Suprapubic skin (tissue), 4 donors: ENCODE results near the gene SLC17A5. TPM values are rescaled to one million over a fixed set of nuclear protein-coding genes. Genes with fewer than 3 reads are reported as not detected.

Experiments
- DNase-seq, 2 donors: peaks; one replicate each; pipeline ENCODE4 v3.0.0-alpha.2; 2019; ENCODE audit warnings: low spot score in 2 of 2
- H3K27ac ChIP-seq: fragments of 200-600 bp; sonication (generic); one replicate; pipeline ENCODE4 v1.5.1; 2019
- H3K27me3 ChIP-seq: fragments of 200-600 bp; sonication (generic); one replicate; pipeline ENCODE4 v1.5.1; 2019
- H3K36me3 ChIP-seq: fragments of 200-600 bp; sonication (generic); one replicate; pipeline ENCODE4 v1.5.1; 2019
- H3K4me1 ChIP-seq: fragments of 200-600 bp; sonication (generic); one replicate; pipeline ENCODE4 v1.5.1; 2019
- H3K4me3 ChIP-seq: fragments of 200-600 bp; sonication (generic); one replicate; pipeline ENCODE4 v1.5.1; 2019; ENCODE audit warnings: mild to moderate bottlenecking
- H3K9me3 ChIP-seq: fragments of 200-600 bp; sonication (generic); one replicate; pipeline ENCODE4 v1.5.1; 2019
- CTCF ChIP-seq, 2 donors: fragments of 200-600 bp in 1 of 2; fragments of 450-650 bp in 1 of 2; sonication (generic) in 1 of 2; IDR thresholded peaks; one replicate each; pipeline ENCODE4 v1.5.1; 2016 to 2019; ENCODE audit warnings: antibody characterized with exemption in 2 of 2, mild to moderate bottlenecking in 1 of 2, moderate library complexity in 1 of 2
- EP300 ChIP-seq: sonication (generic); formaldehyde crosslinking; IDR thresholded peaks from one replicate; pipeline ENCODE4 v1.6.1; 2017; ENCODE audit warnings: antibody characterized with exemption
- POLR2A ChIP-seq, 2 donors: fragments of 450-650 bp; IDR thresholded peaks; one replicate each; pipeline ENCODE4 v1.6.1; 2017; ENCODE audit warnings: antibody characterized with exemption in 2 of 2, mild to moderate bottlenecking in 2 of 2, moderate library complexity in 2 of 2
- POLR2AphosphoS5 ChIP-seq, 3 donors: sonication (generic); formaldehyde crosslinking; IDR thresholded peaks; one replicate each; pipeline ENCODE4 v1.6.1; 2017; ENCODE audit warnings: antibody characterized with exemption in 3 of 3
- WGBS: methylation state at CpG from one replicate; pipeline ENCODE4 v1.1.5; 2018; 5-methylcytosine and 5-hydroxymethylcytosine counted together
- total RNA-seq, 4 donors: library from RNA; depleted of rRNA; stranded (reverse); fragments of >200 nt; gene quantifications; one replicate each; pipeline ENCODE4 v1.1.0, GENCODE V29; 2016

Gene SLC17A5
- total RNA-seq, 4 donors from 2014 or later: 8.0 to 14.0 (median 11.2) TPM

GRCh38 chr6:73652637-73653570 is 888 bp downstream of the SLC17A5 start:
- TF ChIP-seq EP300 (no peak), CTCF (IDR thresholded peaks at IDR 0.05) (peak; percentile 13 to 34)
- H3K27ac ChIP-seq: peak overlapping the region; percentile 91
- H3K4me1 ChIP-seq: peaks cover 19% of the 10 kb centered on the region
- no peaks in the 10 kb centered on the region for H3K27me3 ChIP-seq
- 2% methylated on average over 22 of the region's 32 CpGs for WGBS
- no peaks in the 10 kb centered on the region for H3K9me3 ChIP-seq
- peak overlapping the region; percentile 83 for H3K4me3 ChIP-seq
- DNase-seq: peak in 1 of 2 donors; percentile 74
- no peaks in the 10 kb centered on the region for H3K36me3 ChIP-seq

GRCh38 chr6:73649783-73650182 is 4.0 kb downstream of the SLC17A5 start:
- H3K4me3 ChIP-seq: no peak overlapping the region
- 63% methylated on average over 4 of the region's 4 CpGs for WGBS
- peaks cover 21% of the 10 kb centered on the region for H3K4me1 ChIP-seq
- TF ChIP-seq CTCF (IDR thresholded peaks at IDR 0.05) (no peak), POLR2A (IDR thresholded peaks at IDR 0.05) (no peak)
- no peaks in the 10 kb centered on the region for H3K36me3 ChIP-seq
- H3K27ac ChIP-seq: no peak overlapping the region
- no peak for DNase-seq
- H3K27me3 ChIP-seq: no peaks in the 10 kb centered on the region
- H3K9me3 ChIP-seq: no peaks in the 10 kb centered on the region

GRCh38 chr6:73648166-73648565 is 5.6 kb downstream of the SLC17A5 start:
- no peaks in the 10 kb centered on the region for H3K36me3 ChIP-seq
- TF ChIP-seq POLR2A (IDR thresholded peaks at IDR 0.05) (no peak), CTCF (IDR thresholded peaks at IDR 0.05) (no peak), POLR2AphosphoS5 (IDR thresholded peaks at IDR 0.05) (no peak), EP300 (no peak)
- no peaks in the 10 kb centered on the region for H3K27me3 ChIP-seq
- DNase-seq: no peak
- H3K9me3 ChIP-seq: no peaks in the 10 kb centered on the region
- H3K4me3 ChIP-seq: no peak overlapping the region
- peaks cover 21% of the 10 kb centered on the region for H3K4me1 ChIP-seq
- H3K27ac ChIP-seq: no peak overlapping the region

- peaks cover 3% of the 10 kb centered on the region for H3K36me3 ChIP-seq
- peak overlapping the region; percentile 48 for H3K4me3 ChIP-seq
- WGBS: 38% methylated on average over 10 of the region's 10 CpGs
- H3K27ac ChIP-seq: no peak overlapping the region
- no peaks in the 10 kb centered on the region for H3K9me3 ChIP-seq
- TF ChIP-seq EP300 (no peak), CTCF (IDR thresholded peaks at IDR 0.05) (no peak), POLR2AphosphoS5 (IDR thresholded peaks at IDR 0.05) (no peak), POLR2A (IDR thresholded peaks at IDR 0.05) (no peak)
- no peak for DNase-seq
- peaks cover 7% of the 10 kb centered on the region for H3K4me1 ChIP-seq
- H3K27me3 ChIP-seq: no peaks in the 10 kb centered on the region
Measured at GRCh38 chr6:73644941-73645591, 8.7 kb downstream of the SLC17A5 start.

- 84% methylated on average over 2 of the region's 2 CpGs for WGBS
- no peak overlapping the region for H3K27ac ChIP-seq
- H3K9me3 ChIP-seq: no peaks in the 10 kb centered on the region
- TF ChIP-seq CTCF (IDR thresholded peaks at IDR 0.05) (no peak), POLR2AphosphoS5 (IDR thresholded peaks at IDR 0.05) (no peak), EP300 (no peak), POLR2A (IDR thresholded peaks at IDR 0.05) (no peak)
- H3K36me3 ChIP-seq: peaks cover 8% of the 10 kb centered on the region
- DNase-seq: no peak
- H3K4me3 ChIP-seq: no peak overlapping the region
- no peaks in the 10 kb centered on the region for H3K27me3 ChIP-seq
- peaks cover 7% of the 10 kb centered on the region for H3K4me1 ChIP-seq
Measured at GRCh38 chr6:73644030-73644429, 9.8 kb downstream of the SLC17A5 start.
